Common myeloid progenitor, CD34-positive (primary cell): ENCODE measurements around the gene CAMTA1.

Experiments
- CTCF ChIA-PET: fragments of 350-600 bp; sonication (Branson Sonifier 250); formaldehyde crosslinking; loops from one replicate; lab custom pipeline; 2021; ENCODE audit warnings: antibody characterized with exemption; lab: Charles Lee
- POLR2A ChIA-PET: fragments of 350-600 bp; sonication (Branson Sonifier 250); formaldehyde crosslinking; loops from one replicate; lab custom pipeline; 2021; ENCODE audit warnings: antibody characterized with exemption; lab: Charles Lee
- DNase-seq, 3 donors: peaks; one replicate each; pipeline versions ENCODE4 v3.0.0 to v3.0.0-alpha.2; 2013
- H3K27ac ChIP-seq, 2 experiments: 1 replicate in 1 of 2; 2 replicates in 1 of 2; pipeline ENCODE4 v1.7.0; 2013; ENCODE audit warnings: inconsistent platforms in 2 of 2, low read length in 2 of 2, mild to moderate bottlenecking in 2 of 2, low read depth in 1 of 2, moderate library complexity in 1 of 2; ENCODE audit not compliant: severe bottlenecking in 2 of 2, insufficient read depth in 1 of 2, poor library complexity in 1 of 2
- H3K27me3 ChIP-seq, 5 experiments: replicated peaks in 2 of 5; 1 replicate in 3 of 5; 2 replicates in 2 of 5; pipeline versions ENCODE4 v1.6.1 to v1.7.0; 2013; ENCODE audit warnings: low read length in 4 of 5, mild to moderate bottlenecking in 2 of 5, moderate library complexity in 2 of 5, inconsistent platforms in 1 of 5; ENCODE audit not compliant: insufficient read depth in 5 of 5, control insufficient read depth in 4 of 5
- H3K36me3 ChIP-seq, 4 experiments: 1 replicate in 2 of 4; 2 replicates in 2 of 4; pipeline versions ENCODE4 v1.6.1 to v1.7.0; 2013; ENCODE audit warnings: low read length in 3 of 4, control low read depth in 1 of 4, mild to moderate bottlenecking in 1 of 4; ENCODE audit not compliant: control insufficient read depth in 4 of 4, insufficient read depth in 4 of 4
- H3K4me1 ChIP-seq, 4 experiments: 1 replicate in 3 of 4; 2 replicates in 1 of 4; pipeline versions ENCODE4 v1.6.1 to v1.7.1; 2013; ENCODE audit warnings: low read length in 3 of 4, mild to moderate bottlenecking in 3 of 4, control low read depth in 1 of 4, inconsistent platforms in 1 of 4, moderate library complexity in 1 of 4; ENCODE audit not compliant: control insufficient read depth in 4 of 4, insufficient read depth in 4 of 4; ENCODE audit errors: control extremely low read depth in 1 of 4
- H3K4me3 ChIP-seq, 7 experiments: 1 replicate in 4 of 7; 2 replicates in 3 of 7; pipeline versions ENCODE4 v1.5.1 to v1.7.0; 2013; ENCODE audit warnings: mild to moderate bottlenecking in 7 of 7, low read length in 6 of 7, moderate library complexity in 6 of 7, inconsistent platforms in 2 of 7, low read depth in 2 of 7, control low read depth in 1 of 7; ENCODE audit not compliant: insufficient read depth in 4 of 7, control insufficient read depth in 1 of 7; ENCODE audit errors: extremely low read depth in 1 of 7
- H3K9me3 ChIP-seq, 5 experiments: 1 replicate in 4 of 5; 2 replicates in 1 of 5; pipeline versions ENCODE4 v1.6.1 to v1.7.1; 2013; ENCODE audit warnings: low read length in 4 of 5, mild to moderate bottlenecking in 2 of 5, inconsistent platforms in 1 of 5, low read depth in 1 of 5, moderate library complexity in 1 of 5; ENCODE audit not compliant: control insufficient read depth in 4 of 5, insufficient read depth in 2 of 5; ENCODE audit errors: control extremely low read depth in 1 of 5
- WGBS: methylation state at CpG from one replicate; pipeline ENCODE4 v1.1.5; 2013; ENCODE audit not compliant: insufficient coverage; 5-methylcytosine and 5-hydroxymethylcytosine counted together

Gene CAMTA1

DNA sequence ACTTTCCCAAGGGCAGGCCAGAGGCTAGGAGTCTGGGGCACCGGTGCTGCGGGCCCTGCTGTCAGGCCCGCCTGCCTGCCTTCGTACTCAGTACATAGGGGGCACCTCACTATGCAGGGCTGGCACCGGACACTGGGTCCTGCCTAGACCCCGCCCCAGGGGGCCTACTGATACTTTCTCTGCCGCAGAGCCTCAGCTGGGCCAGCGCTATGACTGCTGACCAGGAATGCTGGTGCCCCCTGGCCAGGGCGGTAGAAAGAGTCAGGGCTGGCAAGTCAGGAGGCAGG, 857.1 kb downstream of the CAMTA1 start:
- H3K4me1 ChIP-seq: peaks cover 0 to 33% (median 14%) of the 10 kb centered on the region in 4 experiments
- POLR2A ChIA-PET: no interaction called here
- no peaks in the 10 kb centered on the region for H3K36me3 ChIP-seq
- no peak overlapping the region for H3K27ac ChIP-seq
- peaks cover 0 to 2% (median 0%) of the 10 kb centered on the region in 5 experiments for H3K9me3 ChIP-seq
- DNase-seq: no peak
- H3K27me3 ChIP-seq: no peaks in the 10 kb centered on the region
- H3K4me3 ChIP-seq: no peak overlapping the region
- CTCF ChIA-PET: interaction anchor here (1.0 to 2.8 kb wide), 3 partner anchors 10 to 61 kb away, joined by 3 to 13 read pairs (median 3); no protein-coding TSS in a partner anchor
- WGBS: 98% methylated on average over 9 of the region's 9 CpGs

DNA sequence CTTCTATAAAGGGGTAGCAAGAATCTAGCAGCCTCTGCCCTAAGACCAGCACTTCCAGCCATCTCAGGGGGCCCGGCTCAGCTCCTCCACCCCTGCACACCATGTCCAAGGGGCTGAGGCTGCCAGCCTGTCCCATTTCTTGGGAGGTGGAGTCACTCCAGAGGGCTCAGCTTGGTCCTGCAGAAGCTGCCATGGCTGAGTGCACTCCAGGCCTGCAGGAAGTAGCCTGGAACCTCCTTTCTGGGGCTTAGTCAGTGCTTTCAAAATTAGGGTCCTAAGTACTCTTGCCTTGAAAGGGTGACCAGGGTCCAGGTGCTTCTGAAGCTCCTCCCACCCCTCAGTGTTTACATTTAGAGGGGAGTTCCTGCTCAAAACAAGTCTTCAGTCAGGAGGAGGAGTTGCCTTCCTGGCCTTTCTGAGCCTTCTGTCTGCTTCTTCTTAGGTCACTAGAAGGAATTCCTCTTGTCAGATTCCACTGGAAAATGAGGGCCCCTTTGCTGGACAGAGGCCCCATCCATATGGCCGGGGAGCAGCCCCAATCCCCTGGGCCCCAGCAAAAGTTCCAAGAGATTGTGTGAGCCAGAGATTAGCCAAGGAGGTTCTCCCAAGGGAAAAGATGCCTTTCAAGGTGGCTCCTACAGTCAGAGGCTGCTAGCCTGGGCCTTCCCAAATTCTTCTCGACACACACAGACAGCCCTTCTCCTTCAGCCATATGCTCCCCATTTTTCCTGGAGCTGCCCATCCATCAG, 857.7 kb downstream of the CAMTA1 start:
- 95% methylated on average over 2 of the region's 3 CpGs for WGBS
- CTCF ChIA-PET: interaction anchor here (0.8 to 2.8 kb wide), 5 partner anchors 8 to 418 kb away, joined by 3 to 21 read pairs (median 5); no protein-coding TSS in a partner anchor
- POLR2A ChIA-PET: no interaction called here

DNA sequence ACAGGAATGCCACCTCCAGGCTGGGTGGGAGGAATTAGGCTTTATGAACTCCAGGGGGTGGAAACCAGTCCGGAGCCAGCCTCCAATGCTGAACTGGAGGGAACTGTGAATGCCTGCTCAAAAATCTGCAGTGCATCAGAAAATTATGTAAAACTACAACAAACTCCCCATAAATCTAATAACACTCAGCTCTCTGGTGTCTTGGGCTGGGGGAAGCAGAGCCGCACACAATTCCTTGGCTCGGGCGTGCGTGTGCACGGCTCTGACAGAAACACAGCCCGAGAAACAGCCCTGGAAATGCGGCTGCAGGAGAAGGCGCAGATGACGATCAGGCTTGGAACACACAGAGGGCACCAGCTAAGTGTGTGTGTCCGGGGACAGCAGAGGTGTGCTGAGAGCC, 858.3 kb downstream of the CAMTA1 start:
- H3K9me3 ChIP-seq: peaks cover 0 to 2% (median 0%) of the 10 kb centered on the region in 5 experiments
- ChIA-PET CTCF (interaction anchor here (0.8 to 2.5 kb wide), 5 partner anchors 8 to 418 kb away, joined by 3 to 21 read pairs (median 4); no protein-coding TSS in a partner anchor), POLR2A (no interaction called here)
- DNase-seq: no peak
- H3K36me3 ChIP-seq: no peaks in the 10 kb centered on the region
- no peaks in the 10 kb centered on the region for H3K27me3 ChIP-seq
- no peak overlapping the region for H3K27ac ChIP-seq
- H3K4me1 ChIP-seq: peaks cover 0 to 45% (median 25%) of the 10 kb centered on the region in 4 experiments
- WGBS: 95% methylated on average over 10 of the region's 11 CpGs
- H3K4me3 ChIP-seq: no peak overlapping the region

More for the DNA sequence above, 857.7 kb downstream of the CAMTA1 start:
- no peak for DNase-seq
- no peaks in the 10 kb centered on the region for H3K36me3 ChIP-seq
- no peaks in the 10 kb centered on the region for H3K27me3 ChIP-seq
- H3K4me3 ChIP-seq: no peak overlapping the region
- peaks cover 0 to 2% (median 0%) of the 10 kb centered on the region in 5 experiments for H3K9me3 ChIP-seq
- H3K27ac ChIP-seq: no peak overlapping the region
- peaks cover 0 to 39% (median 20%) of the 10 kb centered on the region in 4 experiments for H3K4me1 ChIP-seq

DNA sequence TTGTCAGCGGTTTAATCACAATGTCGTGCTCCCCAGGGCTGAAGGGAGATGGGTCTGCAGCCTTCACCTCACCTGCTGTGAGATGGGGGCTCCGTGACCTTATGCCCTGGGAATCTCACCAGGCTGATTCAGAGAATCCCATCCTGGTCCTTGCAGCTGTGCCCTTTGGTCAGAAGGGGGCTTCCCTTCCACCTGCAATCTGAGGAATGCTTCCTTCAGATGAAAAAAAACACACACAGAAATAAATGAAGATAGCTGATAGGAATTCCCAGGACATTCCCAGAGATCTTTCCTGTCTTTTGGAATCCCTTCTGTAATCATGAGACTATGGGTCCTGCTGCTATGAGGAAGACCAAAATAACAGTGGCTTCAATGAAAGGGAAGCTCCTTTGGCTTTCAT, 858.8 kb downstream of the CAMTA1 start:
- Histone ChIP-seq H3K4me3 (no peak overlapping the region), H3K27ac (no peak overlapping the region), H3K4me1 (peaks cover 0 to 50% (median 30%) of the 10 kb centered on the region in 4 experiments), H3K27me3 (no peaks in the 10 kb centered on the region), H3K9me3 (peaks cover 0 to 2% (median 0%) of the 10 kb centered on the region in 5 experiments), H3K36me3 (no peaks in the 10 kb centered on the region)
- ChIA-PET POLR2A (no interaction called here), CTCF (interaction anchor here (0.8 to 2.5 kb wide), 4 partner anchors 9 to 419 kb away, joined by 3 to 21 read pairs (median 4); no protein-coding TSS in a partner anchor)
- no peak for DNase-seq
- WGBS: 97% methylated on average over 3 of the region's 3 CpGs

DNA sequence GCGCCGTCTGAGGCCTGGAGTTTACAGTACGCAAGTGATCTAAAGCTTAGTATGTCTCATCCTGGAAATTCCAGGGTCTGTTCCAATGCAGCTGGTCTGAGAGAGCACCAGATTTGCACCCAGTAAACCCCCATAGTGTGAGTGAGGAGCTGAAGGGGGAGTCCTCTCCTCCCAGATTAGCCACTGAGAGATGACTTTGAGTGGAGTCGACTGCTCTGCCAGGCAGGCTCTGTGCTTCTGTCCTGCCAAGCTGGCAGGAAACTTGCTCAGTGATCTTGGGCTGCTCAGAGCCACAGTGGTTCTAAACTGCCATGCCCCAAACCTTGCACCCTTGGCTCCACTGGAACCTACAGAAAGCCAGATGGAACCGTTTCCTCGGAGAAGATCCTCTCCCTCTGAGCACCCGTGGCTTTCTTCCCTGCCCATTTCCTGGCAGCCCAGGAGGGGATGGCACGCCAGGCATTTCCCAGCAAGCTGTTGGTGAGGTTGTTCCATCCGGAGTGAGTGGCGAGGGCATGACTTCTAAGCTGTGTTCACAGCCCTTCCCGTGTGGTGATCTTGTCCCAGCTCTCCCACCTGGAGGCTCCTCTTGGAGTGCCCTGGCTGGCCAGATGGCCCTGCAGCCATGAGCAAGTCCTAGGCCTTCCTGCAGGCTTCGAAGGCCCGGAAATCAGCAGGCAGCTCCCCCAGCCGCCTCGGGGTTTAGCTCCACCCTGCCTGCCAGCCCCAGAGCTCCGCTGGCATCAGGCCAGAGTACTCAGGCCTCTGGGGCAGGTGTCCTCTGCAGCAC, 859.9 kb downstream of the CAMTA1 start:
- Histone ChIP-seq H3K36me3 (no peaks in the 10 kb centered on the region), H3K27ac (no peak overlapping the region), H3K4me3 (no peak overlapping the region), H3K27me3 (no peaks in the 10 kb centered on the region), H3K4me1 (peaks cover 0 to 61% (median 41%) of the 10 kb centered on the region in 4 experiments), H3K9me3 (peaks cover 0 to 2% (median 0%) of the 10 kb centered on the region in 5 experiments)
- peak; percentile 39 to 66 (median 66) for DNase-seq
- 50% methylated on average over 15 of the region's 16 CpGs for WGBS
- CTCF ChIA-PET: interaction anchor here (0.9 to 2.5 kb wide), 3 partner anchors 13 to 602 kb away, joined by 3 to 21 read pairs (median 3); no protein-coding TSS in a partner anchor
- POLR2A ChIA-PET: no interaction called here

DNA sequence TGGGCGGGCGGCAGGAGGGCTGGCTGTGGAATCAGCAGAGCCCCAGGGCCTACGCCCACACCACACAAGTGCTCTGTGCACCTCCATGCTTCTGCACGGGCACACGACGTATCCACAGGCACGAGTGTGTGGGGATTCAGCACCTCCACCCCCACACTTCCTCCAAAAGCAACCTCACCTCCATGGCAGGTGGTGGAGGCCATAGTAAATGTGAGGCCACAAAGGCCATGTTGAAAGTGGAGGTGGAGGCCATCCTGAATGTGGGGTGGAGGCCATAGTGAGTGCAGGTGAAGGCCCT, 860.4 kb downstream of the CAMTA1 start:
- 13% methylated on average over 3 of the region's 7 CpGs for WGBS
- H3K4me3 ChIP-seq: no peak overlapping the region
- ChIA-PET CTCF (interaction anchor here (0.9 to 2.5 kb wide), 3 partner anchors 13 to 603 kb away, joined by 3 to 21 read pairs (median 3); no protein-coding TSS in a partner anchor), POLR2A (no interaction called here)
- H3K9me3 ChIP-seq: peaks cover 0 to 2% (median 0%) of the 10 kb centered on the region in 5 experiments
- H3K4me1 ChIP-seq: peaks cover 0 to 66% (median 44%) of the 10 kb centered on the region in 4 experiments
- no peaks in the 10 kb centered on the region for H3K27me3 ChIP-seq
- no peak for DNase-seq
- no peak overlapping the region for H3K27ac ChIP-seq
- no peaks in the 10 kb centered on the region for H3K36me3 ChIP-seq
